PC-9 (cell line): Measurements from ENCODE around the gene KDELR1.

Source experiments
- EZH2 ChIP-seq: fragments of 200-600 bp; sonication (generic); IDR thresholded peaks from 2 replicates; pipeline ENCODE4 v1.8.0; 2017; ENCODE audit warnings: antibody characterized with exemption, low read depth
- TF ChIP-seq, protein P1 (sequence below): fragments of 200-600 bp; sonication (generic); conservative IDR thresholded peaks from 2 replicates; pipeline ENCODE4 v1.6.1; 2017; ENCODE audit warnings: mixed run types, antibody characterized with exemption, mild to moderate bottlenecking, moderate library complexity

DNA sequence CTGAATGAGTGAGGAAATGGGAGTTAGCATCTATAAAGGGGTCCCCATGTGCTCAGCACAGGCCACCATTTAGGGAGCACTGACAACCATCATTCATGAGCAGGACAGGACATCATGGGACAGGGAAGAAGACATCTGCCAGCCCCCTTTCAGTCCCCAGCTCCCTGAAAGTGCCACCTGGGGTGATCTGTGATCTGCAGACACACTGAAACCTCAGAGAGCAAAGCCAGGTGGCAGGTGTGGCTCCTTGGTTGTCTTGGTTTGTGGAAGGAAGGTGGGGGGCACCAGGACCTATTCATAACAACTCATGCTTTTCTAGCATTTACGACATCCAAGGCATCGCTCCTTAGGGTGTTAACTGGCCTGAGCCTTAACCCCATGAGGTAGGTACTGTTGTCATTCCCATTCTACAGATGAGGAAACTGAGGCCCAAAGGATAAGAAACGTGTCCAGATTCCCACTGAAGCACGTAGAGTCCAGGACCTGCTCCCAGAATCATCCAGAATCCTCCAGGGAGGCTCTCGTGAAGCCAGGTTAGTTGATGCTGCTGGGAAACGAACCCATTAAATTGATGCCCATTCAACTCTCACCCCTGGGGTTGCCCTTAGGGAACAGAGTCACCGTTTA is 5.8 kb downstream of the KDELR1 start:
- TF ChIP-seq EZH2: no peak
- TF ChIP-seq, protein P1, sequence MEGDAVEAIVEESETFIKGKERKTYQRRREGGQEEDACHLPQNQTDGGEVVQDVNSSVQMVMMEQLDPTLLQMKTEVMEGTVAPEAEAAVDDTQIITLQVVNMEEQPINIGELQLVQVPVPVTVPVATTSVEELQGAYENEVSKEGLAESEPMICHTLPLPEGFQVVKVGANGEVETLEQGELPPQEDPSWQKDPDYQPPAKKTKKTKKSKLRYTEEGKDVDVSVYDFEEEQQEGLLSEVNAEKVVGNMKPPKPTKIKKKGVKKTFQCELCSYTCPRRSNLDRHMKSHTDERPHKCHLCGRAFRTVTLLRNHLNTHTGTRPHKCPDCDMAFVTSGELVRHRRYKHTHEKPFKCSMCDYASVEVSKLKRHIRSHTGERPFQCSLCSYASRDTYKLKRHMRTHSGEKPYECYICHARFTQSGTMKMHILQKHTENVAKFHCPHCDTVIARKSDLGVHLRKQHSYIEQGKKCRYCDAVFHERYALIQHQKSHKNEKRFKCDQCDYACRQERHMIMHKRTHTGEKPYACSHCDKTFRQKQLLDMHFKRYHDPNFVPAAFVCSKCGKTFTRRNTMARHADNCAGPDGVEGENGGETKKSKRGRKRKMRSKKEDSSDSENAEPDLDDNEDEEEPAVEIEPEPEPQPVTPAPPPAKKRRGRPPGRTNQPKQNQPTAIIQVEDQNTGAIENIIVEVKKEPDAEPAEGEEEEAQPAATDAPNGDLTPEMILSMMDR: no peak
